GM18517 (cell line): ENCODE data around the gene LGR6.
"Not testable (repeated sequence)": the region's sequence is repeated elsewhere in the genome, so short reads cannot be mapped to it uniquely, and the experiment has no call there.

Experiments
- ATAC-seq: cut with Tn5 transposase; IDR thresholded peaks from one replicate; pipeline ENCODE4 v1.9.1; 2021; ENCODE audit warnings: mild to moderate bottlenecking, moderate library complexity; ENCODE audit not compliant: unreplicated experiment

Gene LGR6

GRCh38 chr1:202319381-202320080, 125.9 kb downstream of the LGR6 start:
- no peak for ATAC-seq

- ATAC-seq, result no peak
Measured at GRCh38 chr1:202320081-202320405, 126.4 kb downstream of the LGR6 start.

GRCh38 chr1:202323731-202324130, 130.1 kb downstream of the LGR6 start:
- ATAC-seq, result no peak

GRCh38 chr1:202324646-202325045, 131.0 kb downstream of the LGR6 start:
- no peak for ATAC-seq

GRCh38 chr1:202329891-202330290, 136.3 kb downstream of the LGR6 start:
- no peak for ATAC-seq

- no peak for ATAC-seq
Measured at GRCh38 chr1:202333861-202334260, 140.3 kb downstream of the LGR6 start.

- no peak for ATAC-seq
Measured at GRCh38 chr1:202343652-202344349, 150.2 kb downstream of the LGR6 start.

GRCh38 chr1:202348005-202348508, 154.5 kb downstream of the LGR6 start:
- no peak for ATAC-seq

GRCh38 chr1:202348509-202349205, 155.1 kb downstream of the LGR6 start, which contains the start of gene PPP1R12B:
PPP1R12B (plus strand) TSS chr1:202348699; CDS start chr1:202348852, 153 bp downstream.
- ATAC-seq, result peak; percentile 92

GRCh38 chr1:202349206-202349928, 155.8 kb downstream of the LGR6 start:
- ATAC-seq, result no peak

- ATAC-seq, result no peak
Measured at GRCh38 chr1:202351725-202352124, 158.1 kb downstream of the LGR6 start.

GRCh38 chr1:202352583-202353197, 159.1 kb downstream of the LGR6 start:
- ATAC-seq, result not testable (repeated sequence)

GRCh38 chr1:202355944-202356553, 162.4 kb downstream of the LGR6 start:
- no peak for ATAC-seq

- no peak for ATAC-seq
Measured at GRCh38 chr1:202357506-202357905, 163.9 kb downstream of the LGR6 start.

GRCh38 chr1:202361224-202361623, 167.6 kb downstream of the LGR6 start:
- ATAC-seq, result no peak

- no peak for ATAC-seq
Measured at GRCh38 chr1:202361701-202362100, 168.1 kb downstream of the LGR6 start.

- ATAC-seq, result no peak
Measured at GRCh38 chr1:202362212-202362611, 168.6 kb downstream of the LGR6 start.

- no peak for ATAC-seq
Measured at GRCh38 chr1:202365092-202365815, 171.7 kb downstream of the LGR6 start.

GRCh38 chr1:202367271-202367670, 173.7 kb downstream of the LGR6 start:
- no peak for ATAC-seq
